Measurements from ENCODE around the gene MGAT3. TPM values are rescaled to one million over a fixed set of nuclear protein-coding genes. Genes with fewer than 3 reads are reported as not detected.

The MGAT3 gene
- total and polyA plus RNA-seq, 2 donors = 1.6 to 3.7 TPM

DNA sequence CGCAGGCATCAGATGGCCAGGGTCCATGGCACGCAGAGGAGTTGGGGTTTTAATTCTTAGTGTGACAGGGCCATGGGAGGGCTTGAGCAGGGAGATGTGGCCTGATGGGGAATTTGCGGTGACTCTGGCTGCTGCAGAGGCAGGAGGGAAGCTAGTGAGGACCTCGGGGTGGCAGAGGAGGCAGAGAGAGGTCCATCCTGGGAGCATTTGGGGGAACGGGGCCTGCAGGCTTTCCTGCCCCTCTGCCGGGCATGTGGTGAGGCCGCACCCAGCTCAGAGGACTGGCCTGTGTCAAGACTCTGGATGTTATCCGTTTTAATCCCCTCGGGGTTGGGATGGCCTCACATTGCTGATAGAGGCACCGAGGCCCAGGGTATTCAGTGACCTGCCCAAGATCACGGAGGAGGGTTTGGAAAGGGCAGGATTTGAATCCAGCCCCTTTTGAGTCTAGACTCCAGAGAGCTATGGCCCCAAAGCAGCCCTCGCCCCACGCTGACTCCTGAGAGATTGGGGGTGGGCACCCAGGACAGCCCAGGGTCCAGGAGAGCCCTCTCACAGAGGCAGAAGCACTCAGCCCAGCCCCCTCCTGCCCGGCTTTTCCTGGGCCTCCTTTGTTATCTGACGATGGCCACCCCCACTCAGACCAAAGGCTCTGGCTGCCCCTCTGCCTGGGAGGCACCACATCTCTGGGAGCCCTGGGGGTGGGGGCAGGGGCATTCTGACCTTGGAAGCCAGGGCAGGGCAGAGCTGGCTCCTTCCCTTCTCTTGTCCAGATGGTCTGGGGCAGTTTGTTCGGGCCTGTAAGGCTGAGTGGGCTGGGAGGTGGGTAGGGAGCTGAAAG is 13.9 kb downstream of the MGAT3 start:
- H3K9me3 ChIP-seq (ENCODE audit: control insufficient read depth in 2 of 2, insufficient read depth in 1 of 2, low read length in 1 of 2) = peaks cover 0 to 3% of the 10 kb centered on the region in 2 donors
- WGBS = 94% methylated on average over 16 of the region's 16 CpGs
- no peaks in the 10 kb centered on the region for H3K36me3 ChIP-seq (ENCODE audit: control insufficient read depth in 2 of 2, insufficient read depth in 2 of 2, low read length in 1 of 2)
- no peak overlapping the region for H3K4me3 ChIP-seq (ENCODE audit: low read length in 2 of 2)
- H3K4me1 ChIP-seq (ENCODE audit: control insufficient read depth in 2 of 2, insufficient read depth in 2 of 2, low read length in 2 of 2) = peaks cover 0 to 42% of the 10 kb centered on the region in 2 donors
- DNase-seq (ENCODE audit: low read depth in 6 of 9, low spot score in 9 of 9) = no peak
- peak overlapping the region; percentile 26 to 27 for H3K27ac ChIP-seq (ENCODE audit: low read depth in 1 of 2, low read length in 1 of 2)
- peaks cover 0 to 33% of the 10 kb centered on the region in 2 donors for H3K27me3 ChIP-seq (ENCODE audit: control insufficient read depth in 2 of 2, insufficient read depth in 1 of 2, low read length in 1 of 2)

DNA sequence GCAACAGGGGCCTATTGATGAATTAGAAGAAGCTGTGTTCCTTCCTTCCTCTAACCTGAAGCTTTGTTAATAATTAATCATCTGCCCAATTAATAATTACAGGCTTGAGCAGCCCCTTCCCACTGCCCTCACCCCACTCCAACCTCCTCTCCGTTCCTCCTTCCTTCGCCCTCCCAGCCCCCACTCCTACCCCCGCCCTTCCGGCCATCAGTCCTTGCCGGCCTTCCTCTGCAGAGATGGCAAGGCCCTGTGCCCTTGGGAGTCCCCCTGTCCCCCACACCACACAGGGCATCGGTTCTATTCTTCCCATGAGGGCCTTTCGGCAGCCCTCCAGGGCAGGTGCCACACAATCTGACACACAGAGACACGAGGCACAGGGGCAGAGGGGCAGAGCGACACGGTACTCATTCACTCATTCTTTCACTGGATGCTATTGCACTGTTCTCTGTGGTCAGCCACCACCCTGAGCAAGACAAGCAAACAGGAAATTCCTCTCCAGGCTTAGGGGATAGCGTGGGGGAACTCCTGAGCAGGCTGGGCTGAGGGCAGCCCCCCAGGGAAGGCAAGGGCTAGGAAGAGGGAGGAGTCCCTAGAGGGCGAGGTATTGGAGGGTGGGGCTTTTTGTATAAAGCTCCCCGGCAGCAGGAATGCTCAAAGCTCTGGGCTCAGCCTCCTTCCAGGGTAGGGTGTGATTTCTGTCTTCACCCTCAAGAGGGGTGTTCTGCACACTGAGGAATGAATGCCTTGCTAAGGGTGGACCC is 14.7 kb downstream of the MGAT3 start:
- peaks cover 0 to 3% of the 10 kb centered on the region in 2 donors for H3K9me3 ChIP-seq (ENCODE audit: control insufficient read depth in 2 of 2, insufficient read depth in 1 of 2, low read length in 1 of 2)
- H3K27me3 ChIP-seq (ENCODE audit: control insufficient read depth in 2 of 2, insufficient read depth in 1 of 2, low read length in 1 of 2) = peaks cover 0 to 33% of the 10 kb centered on the region in 2 donors
- no peaks in the 10 kb centered on the region for H3K36me3 ChIP-seq (ENCODE audit: control insufficient read depth in 2 of 2, insufficient read depth in 2 of 2, low read length in 1 of 2)
- no peak overlapping the region for H3K4me3 ChIP-seq (ENCODE audit: low read length in 2 of 2)
- H3K4me1 ChIP-seq (ENCODE audit: control insufficient read depth in 2 of 2, insufficient read depth in 2 of 2, low read length in 2 of 2) = peaks cover 0 to 42% of the 10 kb centered on the region in 2 donors
- peak overlapping the region; percentile 43 to 53 for H3K27ac ChIP-seq (ENCODE audit: low read depth in 1 of 2, low read length in 1 of 2)
- 46% methylated on average over 13 of the region's 13 CpGs for WGBS
- no peak for DNase-seq (ENCODE audit: low read depth in 6 of 9, low spot score in 9 of 9)

DNA sequence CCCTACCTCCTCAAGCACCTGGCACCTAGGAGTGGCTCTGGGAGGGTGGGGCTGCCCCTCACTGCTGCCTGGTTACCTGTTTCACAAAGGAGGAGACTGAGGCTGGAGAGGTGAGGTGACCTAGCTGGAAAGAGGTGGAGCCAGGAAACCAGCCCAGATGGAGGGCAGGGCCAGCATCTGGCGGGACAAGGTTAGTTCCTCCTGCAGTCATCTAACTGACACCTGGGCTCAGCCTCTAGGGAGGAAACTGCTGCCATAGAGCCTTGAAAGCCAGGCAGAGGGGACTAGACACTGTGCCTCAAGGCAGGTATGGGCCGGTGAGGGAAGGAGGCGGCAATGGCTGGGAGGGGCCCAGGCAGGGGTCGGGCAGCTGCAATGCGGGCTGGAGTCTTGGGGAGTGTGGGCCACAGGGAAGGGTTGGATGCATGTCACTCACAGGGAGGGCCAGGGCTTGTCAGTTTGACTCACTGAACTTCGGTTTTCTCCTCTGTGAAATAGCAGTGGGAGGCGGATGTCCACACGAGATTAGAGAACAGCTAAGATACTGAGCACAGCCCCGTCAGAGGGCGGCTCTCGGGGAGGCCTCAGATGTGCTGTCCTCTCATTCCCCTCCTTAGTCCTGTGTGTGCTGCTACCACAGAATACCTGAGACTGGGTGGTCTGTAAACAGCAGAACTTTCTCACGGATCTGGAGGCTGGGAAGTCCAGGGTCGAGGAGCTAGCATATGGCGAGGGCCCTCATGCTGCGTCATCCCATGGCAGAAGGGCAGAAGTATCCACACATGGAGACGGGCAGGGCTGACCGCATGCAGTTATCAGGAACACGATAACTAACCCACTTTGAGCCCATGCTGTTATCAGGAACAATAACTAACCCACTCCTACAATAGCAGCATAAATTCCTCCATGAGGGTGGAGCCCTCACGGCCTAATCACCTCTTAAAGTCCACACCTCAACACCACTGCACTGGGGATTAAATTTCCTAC is 16.1 kb downstream of the MGAT3 start:
- Histone ChIP-seq H3K4me3 (ENCODE audit: low read length in 2 of 2) (no peak overlapping the region), H3K9me3 (ENCODE audit: control insufficient read depth in 2 of 2, insufficient read depth in 1 of 2, low read length in 1 of 2) (peaks cover 0 to 3% of the 10 kb centered on the region in 2 donors), H3K4me1 (ENCODE audit: control insufficient read depth in 2 of 2, insufficient read depth in 2 of 2, low read length in 2 of 2) (peaks cover 0 to 42% of the 10 kb centered on the region in 2 donors), H3K27ac (ENCODE audit: low read depth in 1 of 2, low read length in 1 of 2) (peak overlapping the region in 1 of 2 donors; percentile 32), H3K27me3 (ENCODE audit: control insufficient read depth in 2 of 2, insufficient read depth in 1 of 2, low read length in 1 of 2) (peaks cover 0 to 33% of the 10 kb centered on the region in 2 donors), H3K36me3 (ENCODE audit: control insufficient read depth in 2 of 2, insufficient read depth in 2 of 2, low read length in 1 of 2) (no peaks in the 10 kb centered on the region)
- DNase-seq (ENCODE audit: low read depth in 6 of 9, low spot score in 9 of 9) = no peak
- WGBS = 85% methylated on average over 19 of the region's 19 CpGs

DNA sequence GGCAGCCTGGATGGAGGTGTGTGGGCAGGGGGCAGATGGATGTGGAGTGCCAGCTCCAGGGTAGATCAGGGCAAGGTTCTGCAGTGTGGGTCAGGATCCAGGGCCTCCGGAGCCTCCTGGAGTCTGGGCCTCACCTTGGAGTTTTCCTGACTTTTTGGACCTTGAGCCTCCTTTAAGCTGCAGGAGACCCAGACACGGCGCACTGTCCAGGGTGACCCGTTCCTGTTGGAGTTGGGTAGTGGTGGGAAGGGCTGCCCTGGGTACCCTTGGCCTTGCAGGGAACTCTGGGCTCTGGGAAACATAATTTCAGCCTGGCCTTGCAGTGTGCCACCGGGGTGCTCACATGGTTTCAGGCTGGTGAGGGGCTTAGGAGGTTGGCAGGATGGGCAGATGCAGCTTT is 17.0 kb downstream of the MGAT3 start:
- no peak overlapping the region for H3K27ac ChIP-seq (ENCODE audit: low read depth in 1 of 2, low read length in 1 of 2)
- H3K27me3 ChIP-seq (ENCODE audit: control insufficient read depth in 2 of 2, insufficient read depth in 1 of 2, low read length in 1 of 2) = peaks cover 0 to 28% of the 10 kb centered on the region in 2 donors
- H3K36me3 ChIP-seq (ENCODE audit: control insufficient read depth in 2 of 2, insufficient read depth in 2 of 2, low read length in 1 of 2) = no peaks in the 10 kb centered on the region
- H3K4me3 ChIP-seq (ENCODE audit: low read length in 2 of 2) = no peak overlapping the region
- WGBS = 97% methylated on average over 5 of the region's 5 CpGs
- no peaks in the 10 kb centered on the region for H3K9me3 ChIP-seq (ENCODE audit: control insufficient read depth in 2 of 2, insufficient read depth in 1 of 2, low read length in 1 of 2)
- H3K4me1 ChIP-seq (ENCODE audit: control insufficient read depth in 2 of 2, insufficient read depth in 2 of 2, low read length in 2 of 2) = peaks cover 0 to 34% of the 10 kb centered on the region in 2 donors
- no peak for DNase-seq (ENCODE audit: low read depth in 6 of 9, low spot score in 9 of 9)

DNA sequence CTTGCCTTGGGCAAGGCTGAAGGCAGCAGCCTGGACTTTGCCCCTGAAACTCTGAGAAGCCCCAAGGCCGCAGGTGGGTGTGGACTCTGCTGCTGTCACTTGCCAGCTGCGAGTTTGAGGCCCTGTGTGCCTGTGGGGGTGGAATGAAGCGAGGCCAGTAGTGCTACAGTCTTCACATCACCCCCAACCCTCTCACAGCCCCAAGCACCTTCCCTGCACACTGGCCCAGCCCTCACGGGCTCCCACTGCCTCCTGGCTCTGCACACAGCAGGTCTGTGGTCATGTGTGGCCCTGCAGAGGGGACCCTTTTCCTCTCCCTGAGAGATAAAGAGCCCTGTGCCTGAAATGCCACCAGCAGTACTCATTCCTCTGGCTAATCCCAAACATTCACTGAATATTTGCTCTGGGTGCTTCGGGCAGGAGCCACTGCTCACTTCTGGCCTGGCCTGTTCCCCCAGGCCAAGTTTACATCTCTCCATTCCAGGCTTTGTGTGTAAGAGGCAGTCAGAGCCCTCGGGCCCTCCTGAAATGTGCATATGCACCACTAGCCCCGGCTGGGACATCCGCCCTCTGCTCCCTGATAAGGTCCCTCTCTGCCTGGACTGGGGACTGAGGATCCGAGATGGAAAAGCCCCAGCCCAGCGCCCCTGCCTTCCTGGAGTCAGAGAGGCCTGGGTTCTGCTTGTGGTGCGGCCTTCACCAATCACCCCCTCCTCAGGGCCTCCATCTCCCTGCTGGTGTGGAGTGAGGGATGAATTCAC is 17.7 kb downstream of the MGAT3 start:
- Histone ChIP-seq H3K36me3 (ENCODE audit: control insufficient read depth in 2 of 2, insufficient read depth in 2 of 2, low read length in 1 of 2) (no peaks in the 10 kb centered on the region), H3K4me1 (ENCODE audit: control insufficient read depth in 2 of 2, insufficient read depth in 2 of 2, low read length in 2 of 2) (peaks cover 0 to 34% of the 10 kb centered on the region in 2 donors), H3K9me3 (ENCODE audit: control insufficient read depth in 2 of 2, insufficient read depth in 1 of 2, low read length in 1 of 2) (no peaks in the 10 kb centered on the region), H3K27me3 (ENCODE audit: control insufficient read depth in 2 of 2, insufficient read depth in 1 of 2, low read length in 1 of 2) (peaks cover 0 to 24% of the 10 kb centered on the region in 2 donors), H3K27ac (ENCODE audit: low read depth in 1 of 2, low read length in 1 of 2) (no peak overlapping the region), H3K4me3 (ENCODE audit: low read length in 2 of 2) (no peak overlapping the region)
- no peak for DNase-seq (ENCODE audit: low read depth in 6 of 9, low spot score in 9 of 9)
- WGBS = 91% methylated on average over 11 of the region's 11 CpGs

DNA sequence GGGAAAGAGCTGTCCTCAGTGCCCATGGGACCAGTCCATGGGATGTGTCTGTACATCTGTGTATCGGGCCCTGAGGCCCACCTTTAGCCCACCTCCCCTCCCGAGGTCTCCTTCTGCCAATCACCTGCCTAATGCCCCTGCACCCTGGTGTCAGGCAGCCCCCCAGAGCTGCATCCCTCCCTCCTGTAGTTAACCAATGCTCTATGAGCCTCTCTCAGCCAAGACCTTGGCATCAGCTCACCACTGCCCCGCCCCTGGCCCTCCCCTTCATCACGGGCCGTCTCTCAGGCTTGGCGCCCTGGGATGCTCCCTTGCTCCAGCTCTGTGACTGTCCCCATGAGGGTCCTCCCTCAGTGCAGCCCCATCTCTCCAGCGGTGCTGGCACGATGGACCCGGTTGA is 18.5 kb downstream of the MGAT3 start:
- WGBS = 90% methylated on average over 9 of the region's 9 CpGs
- Histone ChIP-seq H3K36me3 (ENCODE audit: control insufficient read depth in 2 of 2, insufficient read depth in 2 of 2, low read length in 1 of 2) (no peaks in the 10 kb centered on the region), H3K4me1 (ENCODE audit: control insufficient read depth in 2 of 2, insufficient read depth in 2 of 2, low read length in 2 of 2) (peaks cover 0 to 33% of the 10 kb centered on the region in 2 donors), H3K9me3 (ENCODE audit: control insufficient read depth in 2 of 2, insufficient read depth in 1 of 2, low read length in 1 of 2) (no peaks in the 10 kb centered on the region), H3K27me3 (ENCODE audit: control insufficient read depth in 2 of 2, insufficient read depth in 1 of 2, low read length in 1 of 2) (peaks cover 0 to 21% of the 10 kb centered on the region in 2 donors), H3K4me3 (ENCODE audit: low read length in 2 of 2) (no peak overlapping the region), H3K27ac (ENCODE audit: low read depth in 1 of 2, low read length in 1 of 2) (no peak overlapping the region)
- DNase-seq (ENCODE audit: low read depth in 6 of 9, low spot score in 9 of 9) = no peak

DNA sequence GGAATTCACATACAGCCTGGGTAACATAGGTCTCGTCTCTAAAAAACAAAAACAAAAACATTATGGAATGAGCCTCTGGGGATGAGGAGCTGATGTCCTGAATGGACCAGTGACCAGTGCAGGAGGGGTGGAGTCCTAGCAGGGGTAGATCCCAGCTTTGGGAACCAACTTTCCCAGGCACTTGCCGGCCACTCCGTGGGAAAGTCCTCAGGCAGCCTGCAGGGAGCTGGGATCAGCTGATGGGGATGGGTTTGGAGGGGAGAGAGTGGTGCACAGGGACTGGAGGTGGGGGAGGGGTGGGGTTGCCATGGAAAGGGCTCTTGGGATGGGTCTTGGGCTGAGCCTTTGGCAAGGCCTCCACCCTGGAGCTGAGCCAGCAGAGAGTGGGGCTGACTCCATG is 19.1 kb downstream of the MGAT3 start:
- 94% methylated on average over 3 of the region's 3 CpGs for WGBS
- H3K9me3 ChIP-seq (ENCODE audit: control insufficient read depth in 2 of 2, insufficient read depth in 1 of 2, low read length in 1 of 2) = no peaks in the 10 kb centered on the region
- H3K27me3 ChIP-seq (ENCODE audit: control insufficient read depth in 2 of 2, insufficient read depth in 1 of 2, low read length in 1 of 2) = peaks cover 0 to 16% of the 10 kb centered on the region in 2 donors
- no peak overlapping the region for H3K4me3 ChIP-seq (ENCODE audit: low read length in 2 of 2)
- DNase-seq (ENCODE audit: low read depth in 6 of 9, low spot score in 9 of 9) = no peak
- H3K4me1 ChIP-seq (ENCODE audit: control insufficient read depth in 2 of 2, insufficient read depth in 2 of 2, low read length in 2 of 2) = peaks cover 0 to 28% of the 10 kb centered on the region in 2 donors
- H3K27ac ChIP-seq (ENCODE audit: low read depth in 1 of 2, low read length in 1 of 2) = no peak overlapping the region
- no peaks in the 10 kb centered on the region for H3K36me3 ChIP-seq (ENCODE audit: control insufficient read depth in 2 of 2, insufficient read depth in 2 of 2, low read length in 1 of 2)

DNA sequence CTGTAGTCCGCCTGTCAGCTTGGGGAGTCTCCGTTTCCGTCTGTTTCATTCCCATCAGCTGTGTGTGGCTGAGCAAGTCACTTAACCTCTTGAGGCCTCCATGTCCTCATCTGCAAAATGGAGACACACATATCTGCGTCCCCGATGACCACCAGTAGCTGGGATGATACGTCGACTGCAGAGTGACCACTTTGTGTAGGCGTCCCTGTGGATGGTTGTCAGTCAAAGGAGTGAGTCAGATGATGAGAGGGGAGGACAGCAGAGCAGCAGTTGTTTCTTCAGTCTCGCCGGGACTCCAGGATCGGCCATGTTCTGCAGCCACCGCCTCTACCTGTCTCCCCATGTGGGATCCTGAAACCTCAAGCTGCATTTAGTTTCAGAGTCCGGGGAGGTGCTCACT is 19.9 kb downstream of the MGAT3 start:
- H3K36me3 ChIP-seq (ENCODE audit: control insufficient read depth in 2 of 2, insufficient read depth in 2 of 2, low read length in 1 of 2) = no peaks in the 10 kb centered on the region
- DNase-seq (ENCODE audit: low read depth in 6 of 9, low spot score in 9 of 9) = no peak
- peaks cover 0 to 22% of the 10 kb centered on the region in 2 donors for H3K4me1 ChIP-seq (ENCODE audit: control insufficient read depth in 2 of 2, insufficient read depth in 2 of 2, low read length in 2 of 2)
- no peaks in the 10 kb centered on the region for H3K9me3 ChIP-seq (ENCODE audit: control insufficient read depth in 2 of 2, insufficient read depth in 1 of 2, low read length in 1 of 2)
- peaks cover 0 to 13% of the 10 kb centered on the region in 2 donors for H3K27me3 ChIP-seq (ENCODE audit: control insufficient read depth in 2 of 2, insufficient read depth in 1 of 2, low read length in 1 of 2)
- H3K27ac ChIP-seq (ENCODE audit: low read depth in 1 of 2, low read length in 1 of 2) = no peak overlapping the region
- no peak overlapping the region for H3K4me3 ChIP-seq (ENCODE audit: low read length in 2 of 2)
- 85% methylated on average over 13 of the region's 13 CpGs for WGBS
